GM12878 (cell line): ENCODE measurements around the gene OTOF. TPM values are rescaled to one million over a fixed set of nuclear protein-coding genes. Genes with fewer than 3 reads are reported as not detected.

Source experiments
- BHLHE40 ChIP-seq, 2 experiments: fragments of 450-650 bp in 1 of 2; IDR thresholded peaks; 2 replicates each; pipeline ENCODE4 v1.6.1; 2011 to 2017; ENCODE audit warnings: low read depth in 2 of 2, borderline replicate concordance in 1 of 2, improper control_type of control experiment in 1 of 2, low read length in 1 of 2, mild to moderate bottlenecking in 1 of 2
- CBX5 ChIP-seq: sonication (generic); IDR thresholded peaks from 2 replicates; pipeline ENCODE4 v1.6.1; 2016; ENCODE audit warnings: low read depth, moderate library complexity, mild to moderate bottlenecking, inconsistent platforms
- CHD2 ChIP-seq: IDR thresholded peaks from 2 replicates; pipeline ENCODE4 v1.6.1; 2011; ENCODE audit warnings: low read depth, low read length, improper control_type of control experiment, borderline replicate concordance
- CREM ChIP-seq: IDR thresholded peaks from 2 replicates; pipeline ENCODE4 v1.6.1; 2014; ENCODE audit warnings: antibody characterized with exemption, low read depth
- CTCF ChIP-seq, 3 experiments: IDR thresholded peaks in 2 of 3; conservative IDR thresholded peaks in 1 of 3; 2 replicates each; pipeline ENCODE4 v1.5.1; 2011; ENCODE audit warnings: low read depth in 3 of 3, low read length in 3 of 3, mild to moderate bottlenecking in 3 of 3, control low read depth in 2 of 3, moderate library complexity in 2 of 3, inconsistent platforms in 1 of 3, mixed read lengths in 1 of 3; ENCODE audit not compliant: control insufficient read depth in 2 of 3, insufficient read depth in 1 of 3; ENCODE audit errors: extremely low read depth in 1 of 3
- NFYA ChIP-seq: IDR thresholded peaks from 2 replicates; pipeline ENCODE4 v1.6.1; 2011; ENCODE audit warnings: low read depth, mild to moderate bottlenecking, low read length, improper control_type of control experiment, borderline replicate concordance
- RAD51 ChIP-seq: fragments of 450-650 bp; IDR thresholded peaks from 2 replicates; pipeline ENCODE4 v1.6.1; 2016; ENCODE audit warnings: moderate library complexity, mild to moderate bottlenecking, inconsistent platforms
- SKIL ChIP-seq: fragments of 450-650 bp; IDR thresholded peaks from 2 replicates; pipeline ENCODE4 v1.6.1; 2017; ENCODE audit warnings: mild to moderate bottlenecking, low read depth, inconsistent platforms; ENCODE audit not compliant: poor library complexity, severe bottlenecking
- SREBF2 ChIP-seq: IDR thresholded peaks from 2 replicates; pipeline ENCODE4 v1.6.1; 2012; ENCODE audit warnings: mild to moderate bottlenecking, low read length
- USF2 ChIP-seq: IDR thresholded peaks from 2 replicates; pipeline ENCODE4 v1.6.1; 2011; ENCODE audit warnings: low read depth, low read length, improper control_type of control experiment, borderline replicate concordance
- polyA plus RNA-seq, 11 experiments: library from polyadenylated mRNA; depleted of rRNA in 4 of 11; unstranded in 6 of 11; stranded (reverse) in 5 of 11; fragments of >200 nt; fragmentation: Nextera tagmentation in 4 of 11; fragmentation: Illumina TruSeq in 1 of 11; extraction: Ambion mirVana in 4 of 11; extraction: Trizol in 1 of 11; gene quantifications; 1 replicate in 1 of 11; 2 replicates in 10 of 11; pipeline versions ENCODE4 v1.2.1 to v1.2.3, GENCODE V29; 2011 to 2016; ENCODE audit warnings: inconsistent platforms in 2 of 11, missing spikeins in 2 of 11, low read depth in 1 of 11
- total RNA-seq, 4 experiments: library from RNA; depleted of rRNA in 3 of 4; stranded (reverse); fragments of >200 nt in 3 of 4; fragmentation: Illumina TruSeq in 1 of 4; extraction: Trizol in 1 of 4; gene quantifications; 2 replicates each; pipeline versions ENCODE4 v1.2.1 to v1.2.3, GENCODE V29; 2013 to 2021

The OTOF gene
- total and polyA plus RNA-seq, 10 of the 15 experiments (the other 5 are each of a cell fraction or from before 2014, with no cell fraction given), result under 0.01 to 0.31 (median 0.07) TPM; not detected in 6

- no peak for TF ChIP-seq USF2
- no peak for TF ChIP-seq SKIL
- TF ChIP-seq NFYA, result no peak
- TF ChIP-seq RAD51, result no peak
- TF ChIP-seq BHLHE40 (IDR thresholded peaks at IDR 0.05; ENCODE audit: borderline replicate concordance in 1 of 2, low read depth in 2 of 2, low read length in 1 of 2), result no peak
- TF ChIP-seq SREBF2, result no peak
- no peak for TF ChIP-seq CREM
- no peak for TF ChIP-seq CHD2
- TF ChIP-seq CBX5, result no peak
- no peak for TF ChIP-seq CTCF (IDR thresholded peaks at IDR 0.05 in 2 of 3, conservative IDR thresholded peaks at IDR 0.05 in 1 of 3; ENCODE audit: control insufficient read depth in 2 of 3, extremely low read depth in 1 of 3, insufficient read depth in 1 of 3, low read depth in 3 of 3, low read length in 3 of 3)
Observed at GRCh38 chr2:26465266-26465925, 12.5 kb downstream of the OTOF start (continued).
